ENCODE results near the gene MYNN.

DNA sequence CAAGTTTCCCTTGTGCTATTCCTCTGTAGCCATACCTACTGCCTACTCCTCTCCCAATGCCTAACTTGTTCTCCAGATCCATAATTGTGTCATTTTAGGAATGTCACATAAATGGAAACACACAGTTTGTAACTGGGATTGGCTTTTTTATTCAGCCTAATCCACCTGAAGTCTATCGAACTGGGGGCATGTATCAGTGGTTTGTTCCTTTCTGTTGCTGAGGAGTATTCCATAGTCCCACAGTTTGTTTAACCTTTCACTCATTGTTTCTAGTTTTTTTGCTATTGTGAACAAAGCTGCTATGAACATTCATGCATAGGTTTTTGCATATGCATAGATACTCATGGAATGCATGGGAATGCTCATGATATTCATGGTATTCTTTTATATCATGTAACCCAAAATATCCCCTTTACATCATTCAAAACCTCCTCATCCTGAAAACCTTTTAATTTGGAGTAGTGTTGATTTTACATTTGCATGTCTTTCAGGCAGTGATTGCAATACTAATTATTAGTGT lies 65.4 kb downstream of the MYNN start:
- TF ChIP-seq, protein P1, sequence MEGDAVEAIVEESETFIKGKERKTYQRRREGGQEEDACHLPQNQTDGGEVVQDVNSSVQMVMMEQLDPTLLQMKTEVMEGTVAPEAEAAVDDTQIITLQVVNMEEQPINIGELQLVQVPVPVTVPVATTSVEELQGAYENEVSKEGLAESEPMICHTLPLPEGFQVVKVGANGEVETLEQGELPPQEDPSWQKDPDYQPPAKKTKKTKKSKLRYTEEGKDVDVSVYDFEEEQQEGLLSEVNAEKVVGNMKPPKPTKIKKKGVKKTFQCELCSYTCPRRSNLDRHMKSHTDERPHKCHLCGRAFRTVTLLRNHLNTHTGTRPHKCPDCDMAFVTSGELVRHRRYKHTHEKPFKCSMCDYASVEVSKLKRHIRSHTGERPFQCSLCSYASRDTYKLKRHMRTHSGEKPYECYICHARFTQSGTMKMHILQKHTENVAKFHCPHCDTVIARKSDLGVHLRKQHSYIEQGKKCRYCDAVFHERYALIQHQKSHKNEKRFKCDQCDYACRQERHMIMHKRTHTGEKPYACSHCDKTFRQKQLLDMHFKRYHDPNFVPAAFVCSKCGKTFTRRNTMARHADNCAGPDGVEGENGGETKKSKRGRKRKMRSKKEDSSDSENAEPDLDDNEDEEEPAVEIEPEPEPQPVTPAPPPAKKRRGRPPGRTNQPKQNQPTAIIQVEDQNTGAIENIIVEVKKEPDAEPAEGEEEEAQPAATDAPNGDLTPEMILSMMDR (IDR thresholded peaks at IDR 0.05) = no peak
- TF ChIP-seq ZFX (IDR thresholded peaks at IDR 0.05; ENCODE audit: borderline replicate concordance) = no peak

All from 22Rv1 (cell line).